Parathyroid adenoma (tissue), 2 donors: Measurements from ENCODE around the gene RTN4.

Experiments used
- H2AFZ ChIP-seq: fragments of 300-600 bp; sonication (generic); one replicate; pipeline ENCODE4 v1.7.0; 2017; ENCODE audit warnings: antibody characterized with exemption, mild to moderate bottlenecking
- H3K27ac ChIP-seq: fragments of 300-600 bp; sonication (generic); one replicate; pipeline ENCODE4 v1.7.0; 2017
- H3K27me3 ChIP-seq: fragments of 300-600 bp; sonication (generic); one replicate; pipeline ENCODE4 v1.7.0; 2017; ENCODE audit warnings: low read length; ENCODE audit not compliant: control insufficient read depth, insufficient read depth
- H3K36me3 ChIP-seq: fragments of 300-600 bp; sonication (generic); one replicate; pipeline ENCODE4 v1.7.0; 2017; ENCODE audit warnings: low read length; ENCODE audit not compliant: control insufficient read depth, insufficient read depth
- H3K4me1 ChIP-seq: fragments of 300-600 bp; sonication (generic); one replicate; pipeline ENCODE4 v1.7.0; 2017; ENCODE audit warnings: control low read depth
- H3K4me2 ChIP-seq: fragments of 300-600 bp; sonication (generic); one replicate; pipeline ENCODE4 v1.7.0; 2017; ENCODE audit warnings: low read length
- H3K4me3 ChIP-seq: fragments of 300-600 bp; sonication (generic); one replicate; pipeline ENCODE4 v1.7.0; 2017; ENCODE audit warnings: low read depth, low read length
- H3K79me2 ChIP-seq: fragments of 300-600 bp; sonication (generic); one replicate; pipeline ENCODE4 v1.7.0; 2017; ENCODE audit warnings: control low read depth
- H3K9ac ChIP-seq: fragments of 300-600 bp; sonication (generic); one replicate; pipeline ENCODE4 v1.7.0; 2017; ENCODE audit warnings: mild to moderate bottlenecking
- H3K9me3 ChIP-seq: fragments of 300-600 bp; sonication (generic); one replicate; pipeline ENCODE4 v1.7.0; 2017; ENCODE audit warnings: low read length; ENCODE audit not compliant: control insufficient read depth
- CTCF ChIP-seq: fragments of 300-600 bp; sonication (generic); IDR thresholded peaks from one replicate; pipeline ENCODE4 v1.7.0; 2017; ENCODE audit warnings: antibody characterized with exemption, mild to moderate bottlenecking
- donor health status: primary hyperparathyroidism.

Gene RTN4

GRCh38 chr2:55018619-55019018 lies 31.6 kb downstream of the RTN4 start:
- TF ChIP-seq CTCF, result no peak
- Histone ChIP-seq H3K4me3 (no peak overlapping the region), H3K9me3 (no peaks in the 10 kb centered on the region), H3K4me2 (no peak overlapping the region), H3K9ac (no peak overlapping the region), H2AFZ (no peak overlapping the region), H3K27me3 (no peaks in the 10 kb centered on the region), H3K79me2 (peaks cover 9% of the 10 kb centered on the region), H3K36me3 (no peaks in the 10 kb centered on the region), H3K27ac (no peak overlapping the region), H3K4me1 (no peaks in the 10 kb centered on the region)

DNA sequence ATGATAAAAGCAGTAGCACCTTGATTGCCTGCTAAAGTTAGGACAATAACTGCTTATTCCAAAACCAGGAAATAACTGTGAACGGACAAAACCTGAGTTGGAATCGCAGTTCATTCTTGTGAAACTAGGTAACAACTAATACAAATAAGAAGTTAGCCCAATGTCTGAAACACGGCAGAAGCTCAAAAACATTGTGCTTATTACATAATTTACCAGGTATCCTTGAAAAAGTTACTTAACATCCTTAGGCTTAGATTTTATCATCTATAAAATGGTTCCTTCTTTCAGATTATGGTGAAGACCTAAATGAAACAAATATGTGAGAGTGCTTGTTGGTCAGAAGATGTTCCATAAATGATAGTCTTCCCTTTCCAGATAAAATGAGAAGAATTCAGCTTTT lies 32.4 kb downstream of the RTN4 start:
- TF ChIP-seq CTCF, result no peak
- Histone ChIP-seq H3K36me3 (no peaks in the 10 kb centered on the region), H3K4me1 (no peaks in the 10 kb centered on the region), H2AFZ (no peak overlapping the region), H3K27me3 (no peaks in the 10 kb centered on the region), H3K4me2 (no peak overlapping the region), H3K79me2 (peaks cover 5% of the 10 kb centered on the region), H3K4me3 (no peak overlapping the region), H3K9ac (no peak overlapping the region), H3K27ac (no peak overlapping the region), H3K9me3 (no peaks in the 10 kb centered on the region)

- H3K27me3 ChIP-seq, result no peaks in the 10 kb centered on the region
These were observed 32.8 kb downstream of the RTN4 start for GRCh38 chr2:55017428-55017827.

DNA sequence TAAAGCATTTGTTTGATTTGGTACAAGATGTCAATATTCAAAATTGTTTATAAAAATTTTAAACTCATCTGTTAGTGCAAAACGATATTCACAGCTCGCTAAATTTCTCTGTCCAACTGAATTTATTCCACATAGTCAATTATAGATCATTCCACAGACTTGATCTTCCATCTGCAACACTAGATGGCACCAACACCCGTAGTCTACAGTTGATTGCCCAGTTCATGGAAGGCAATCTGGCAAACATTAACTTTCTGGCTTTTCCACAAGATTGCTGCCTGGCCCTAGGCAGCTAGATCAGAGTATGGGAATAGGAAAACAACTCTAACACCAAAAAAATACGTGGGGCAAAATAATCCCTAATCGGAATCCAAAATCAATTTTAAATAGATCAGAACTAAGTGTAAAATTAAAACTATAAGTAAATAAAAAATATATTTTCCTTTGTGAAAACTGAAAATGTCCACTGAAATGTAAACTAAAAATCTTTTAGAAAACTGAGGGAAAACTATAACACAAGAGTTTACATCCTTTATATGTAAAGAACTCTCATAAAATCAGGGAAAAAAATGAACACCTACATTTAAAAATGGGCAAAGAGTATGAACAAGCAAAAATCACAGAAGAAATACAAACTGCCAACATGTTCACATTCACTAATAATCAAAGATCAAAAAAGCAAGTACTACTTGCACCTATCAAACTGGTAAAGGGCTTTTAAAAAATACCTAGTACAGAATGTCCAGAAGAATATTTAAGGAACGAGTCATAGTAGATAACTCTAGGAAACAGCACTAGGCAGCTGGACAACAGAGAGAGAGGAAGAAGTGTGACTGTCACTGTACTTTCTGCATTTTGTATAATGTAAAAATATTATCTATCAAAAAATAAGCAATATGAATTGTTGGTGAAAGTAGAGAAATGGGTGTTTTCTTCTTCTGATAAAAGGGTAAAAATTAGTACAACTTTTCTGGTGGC lies 35.0 kb downstream of the RTN4 start:
- Histone ChIP-seq H3K79me2 (peaks cover 4% of the 10 kb centered on the region), H2AFZ (no peak overlapping the region), H3K36me3 (no peaks in the 10 kb centered on the region), H3K9me3 (no peaks in the 10 kb centered on the region), H3K27me3 (no peaks in the 10 kb centered on the region), H3K27ac (no peak overlapping the region), H3K4me2 (no peak overlapping the region), H3K4me1 (no peaks in the 10 kb centered on the region), H3K4me3 (no peak overlapping the region), H3K9ac (no peak overlapping the region)
- TF ChIP-seq CTCF, result peak; percentile 80

More at GRCh38 chr2:55017428-55017827, 32.8 kb downstream of the RTN4 start:
- Histone ChIP-seq H3K27ac (no peak overlapping the region), H2AFZ (no peak overlapping the region), H3K4me3 (no peak overlapping the region), H3K9ac (no peak overlapping the region), H3K9me3 (no peaks in the 10 kb centered on the region), H3K4me2 (no peak overlapping the region), H3K36me3 (no peaks in the 10 kb centered on the region), H3K79me2 (peaks cover 4% of the 10 kb centered on the region), H3K4me1 (no peaks in the 10 kb centered on the region)
- no peak for TF ChIP-seq CTCF

DNA sequence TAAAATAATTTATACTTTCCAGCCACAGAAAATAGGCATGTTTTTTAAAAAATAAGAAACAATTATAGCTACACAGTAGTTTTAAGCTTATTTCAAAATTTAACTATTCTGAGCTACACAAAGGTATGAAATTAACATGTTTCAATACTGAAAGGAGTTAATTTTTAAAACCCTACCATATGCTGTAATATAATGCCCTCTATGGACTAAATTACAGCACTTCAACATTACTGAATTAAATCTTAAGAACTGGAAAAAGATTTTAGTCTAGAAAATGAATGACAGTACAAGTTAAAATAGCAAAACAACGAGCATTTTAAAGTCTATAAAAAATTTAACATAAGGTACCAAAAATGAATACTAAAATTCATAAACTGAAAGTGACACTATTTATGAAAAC lies 36.3 kb downstream of the RTN4 start:
- Histone ChIP-seq H3K79me2 (peaks cover 4% of the 10 kb centered on the region), H3K4me1 (no peaks in the 10 kb centered on the region), H3K9me3 (no peaks in the 10 kb centered on the region), H3K27ac (no peak overlapping the region), H2AFZ (no peak overlapping the region), H3K27me3 (no peaks in the 10 kb centered on the region), H3K36me3 (no peaks in the 10 kb centered on the region), H3K4me3 (no peak overlapping the region), H3K9ac (no peak overlapping the region), H3K4me2 (no peak overlapping the region)
- TF ChIP-seq CTCF, result peak; percentile 47
